Measurements from ENCODE around the gene WNT9B.

GRCh38 chr17:46887717-46888116 lies 36.3 kb downstream of the WNT9B start:
- TF ChIP-seq, protein P1, sequence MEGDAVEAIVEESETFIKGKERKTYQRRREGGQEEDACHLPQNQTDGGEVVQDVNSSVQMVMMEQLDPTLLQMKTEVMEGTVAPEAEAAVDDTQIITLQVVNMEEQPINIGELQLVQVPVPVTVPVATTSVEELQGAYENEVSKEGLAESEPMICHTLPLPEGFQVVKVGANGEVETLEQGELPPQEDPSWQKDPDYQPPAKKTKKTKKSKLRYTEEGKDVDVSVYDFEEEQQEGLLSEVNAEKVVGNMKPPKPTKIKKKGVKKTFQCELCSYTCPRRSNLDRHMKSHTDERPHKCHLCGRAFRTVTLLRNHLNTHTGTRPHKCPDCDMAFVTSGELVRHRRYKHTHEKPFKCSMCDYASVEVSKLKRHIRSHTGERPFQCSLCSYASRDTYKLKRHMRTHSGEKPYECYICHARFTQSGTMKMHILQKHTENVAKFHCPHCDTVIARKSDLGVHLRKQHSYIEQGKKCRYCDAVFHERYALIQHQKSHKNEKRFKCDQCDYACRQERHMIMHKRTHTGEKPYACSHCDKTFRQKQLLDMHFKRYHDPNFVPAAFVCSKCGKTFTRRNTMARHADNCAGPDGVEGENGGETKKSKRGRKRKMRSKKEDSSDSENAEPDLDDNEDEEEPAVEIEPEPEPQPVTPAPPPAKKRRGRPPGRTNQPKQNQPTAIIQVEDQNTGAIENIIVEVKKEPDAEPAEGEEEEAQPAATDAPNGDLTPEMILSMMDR (IDR thresholded peaks at IDR 0.05; ENCODE audit: insufficient read depth, low read length, poor library complexity, severe bottlenecking), result no peak
- TF ChIP-seq EZH2phosphoT487 (conservative IDR thresholded peaks at IDR 0.05; ENCODE audit: low read length), result no peak
